Activated CD4-positive, CD25-positive, alpha-beta regulatory T cell treated with anti-CD3 and anti-CD28 coated beads, Interleukin-2, amount 50 U/mL, for 16 hours (primary cell): Measurements from ENCODE around the gene SLC17A7.

Source experiments
- DNase-seq: peaks from one replicate; pipeline ENCODE4 v3.0.0-alpha.2; 2020; ENCODE audit warnings: low read depth, low spot score

The SLC17A7 gene

DNA sequence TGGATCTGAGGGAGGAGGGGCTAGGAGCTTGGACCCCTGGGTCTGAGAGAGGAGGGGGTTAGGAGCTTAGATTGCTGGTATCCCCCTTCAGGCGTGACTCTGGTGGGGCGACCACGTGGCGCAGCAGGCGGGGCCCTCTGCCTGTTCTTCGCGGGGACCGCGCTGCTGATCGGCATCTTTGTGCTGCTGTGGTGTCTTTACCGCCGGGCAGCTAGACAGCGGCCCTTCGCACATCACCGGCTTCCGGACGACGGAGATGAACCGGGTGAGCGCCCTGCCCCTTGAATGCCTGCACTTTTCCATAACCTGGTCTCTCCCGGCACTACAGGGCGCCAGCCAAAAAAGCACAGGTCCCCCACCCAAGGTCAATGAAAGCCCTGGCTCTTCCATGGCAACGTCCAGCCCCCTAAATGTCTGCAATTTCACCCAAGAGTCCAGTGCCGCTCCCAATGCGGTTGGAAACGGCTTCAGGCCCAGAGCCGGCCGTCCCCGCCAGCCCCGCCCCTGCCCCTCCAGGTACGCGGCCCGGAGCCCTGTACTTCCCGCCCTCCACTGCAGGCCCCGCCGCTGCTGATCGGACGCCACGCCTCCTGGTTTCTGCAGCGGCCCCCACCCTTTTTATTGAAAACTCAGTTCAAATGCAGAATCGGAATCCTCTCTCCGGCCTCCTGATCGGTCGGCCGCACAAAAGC is 13.3 kb downstream of the SLC17A7 start:
- DNase-seq = no peak

DNA sequence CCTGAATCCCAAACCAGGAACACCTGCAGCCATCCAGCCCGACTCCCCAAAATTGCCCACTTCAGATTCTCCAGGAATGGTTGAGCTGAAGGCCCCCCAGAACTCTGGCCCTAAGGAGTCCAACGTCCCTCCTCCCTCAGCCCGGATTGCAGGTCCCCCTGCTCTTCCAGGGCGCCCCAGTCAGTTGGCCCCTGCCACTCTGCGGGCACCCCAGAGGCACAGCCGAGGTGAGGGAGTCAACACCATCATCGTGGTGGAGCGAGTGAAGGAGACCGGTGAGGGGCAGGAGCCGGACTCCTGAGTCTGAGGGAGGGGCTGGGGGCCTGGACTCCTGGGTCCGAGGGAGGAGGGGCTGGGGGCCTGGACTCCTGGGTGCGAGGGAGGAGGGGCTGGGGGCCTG is 14.0 kb downstream of the SLC17A7 start:
- no peak for DNase-seq

DNA sequence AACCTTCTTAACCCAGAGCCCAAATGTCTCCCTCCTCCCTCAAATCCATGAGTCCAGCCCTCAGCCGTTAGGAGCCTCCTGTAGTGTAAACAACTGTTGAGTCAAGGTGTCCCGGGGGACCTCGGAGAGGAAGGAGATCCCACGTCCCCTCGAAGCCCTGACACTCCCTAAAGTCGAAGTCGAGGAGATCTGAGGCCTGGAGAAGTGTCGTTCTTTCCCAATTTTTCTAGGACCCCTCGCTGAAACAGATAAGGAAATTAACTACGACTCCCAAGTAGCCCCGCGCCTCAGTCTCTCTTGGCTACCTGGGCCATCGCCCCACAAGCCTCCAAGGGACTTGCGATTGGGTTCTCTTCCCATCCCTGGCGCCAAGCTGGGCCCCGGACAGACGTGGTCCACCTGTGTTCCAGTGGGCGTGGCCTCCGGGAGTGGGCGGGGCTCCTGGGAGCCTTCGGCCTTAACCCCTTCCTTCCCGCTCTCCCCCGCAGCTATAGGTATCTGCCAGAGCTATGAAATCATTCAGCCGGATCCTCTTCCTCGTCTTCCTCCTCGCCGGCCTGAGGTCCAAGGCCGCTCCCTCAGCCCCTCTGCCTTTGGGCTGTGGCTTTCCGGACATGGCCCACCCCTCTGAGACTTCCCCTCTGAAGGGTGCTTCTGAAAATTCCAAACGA is 15.3 kb downstream of the SLC17A7 start:
- DNase-seq = no peak

DNA sequence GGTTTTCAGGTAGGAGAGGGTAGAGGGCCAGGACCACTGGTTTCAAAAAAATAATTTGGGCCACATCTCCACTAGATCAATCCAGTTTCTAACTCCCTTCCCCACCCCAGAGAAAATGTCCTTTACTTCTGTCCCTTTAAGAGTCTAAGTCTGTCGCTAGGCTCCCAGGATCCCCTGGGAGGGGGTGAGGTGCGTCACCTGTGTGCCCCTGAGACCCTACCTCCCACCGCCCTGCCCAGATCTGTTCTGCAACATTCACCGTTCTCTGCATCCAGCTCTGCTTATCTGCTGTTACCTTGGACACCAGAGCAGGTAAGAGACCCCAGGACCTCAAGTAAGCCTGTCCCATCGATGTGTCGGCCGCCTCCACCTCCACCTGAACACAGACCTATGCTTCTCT is 16.1 kb downstream of the SLC17A7 start, which contains the start of gene GFY:
TSS of gene GFY (plus strand) at position 211 of the 400 bp plus-strand sequence. CDS start 1,043 bp downstream, outside the sequence.
- DNase-seq = no peak

GRCh38 chr19:49423985-49424303 is 17.4 kb downstream of the SLC17A7 start:
- DNase-seq = no peak

- no peak for DNase-seq
These were observed 18.0 kb downstream of the SLC17A7 start, which contains the start of gene PTH2 for GRCh38 chr19:49423071-49423984. TSS of gene PTH2 (minus strand) at chr19:49423441. CDS start at chr19:49423339, 102 bp downstream.

GRCh38 chr19:49422407-49423070 is 18.8 kb downstream of the SLC17A7 start:
- DNase-seq = no peak

DNA sequence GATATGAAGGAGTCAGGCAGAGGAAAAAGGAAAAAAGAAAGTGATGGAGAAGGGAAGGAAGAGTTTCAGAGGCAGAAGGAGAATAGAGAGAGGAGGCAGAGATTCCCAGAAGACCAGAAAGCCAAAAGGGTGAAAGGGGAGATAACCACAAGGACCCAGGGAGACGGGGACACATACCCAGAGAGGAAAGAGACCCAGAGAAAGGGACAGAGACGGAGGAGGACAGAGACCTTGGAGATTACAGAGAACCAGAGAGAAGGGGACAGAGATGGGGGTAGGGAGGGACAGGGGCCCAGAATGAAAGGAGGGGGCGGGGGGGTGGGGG is 19.5 kb downstream of the SLC17A7 start:
- DNase-seq = no peak

DNA sequence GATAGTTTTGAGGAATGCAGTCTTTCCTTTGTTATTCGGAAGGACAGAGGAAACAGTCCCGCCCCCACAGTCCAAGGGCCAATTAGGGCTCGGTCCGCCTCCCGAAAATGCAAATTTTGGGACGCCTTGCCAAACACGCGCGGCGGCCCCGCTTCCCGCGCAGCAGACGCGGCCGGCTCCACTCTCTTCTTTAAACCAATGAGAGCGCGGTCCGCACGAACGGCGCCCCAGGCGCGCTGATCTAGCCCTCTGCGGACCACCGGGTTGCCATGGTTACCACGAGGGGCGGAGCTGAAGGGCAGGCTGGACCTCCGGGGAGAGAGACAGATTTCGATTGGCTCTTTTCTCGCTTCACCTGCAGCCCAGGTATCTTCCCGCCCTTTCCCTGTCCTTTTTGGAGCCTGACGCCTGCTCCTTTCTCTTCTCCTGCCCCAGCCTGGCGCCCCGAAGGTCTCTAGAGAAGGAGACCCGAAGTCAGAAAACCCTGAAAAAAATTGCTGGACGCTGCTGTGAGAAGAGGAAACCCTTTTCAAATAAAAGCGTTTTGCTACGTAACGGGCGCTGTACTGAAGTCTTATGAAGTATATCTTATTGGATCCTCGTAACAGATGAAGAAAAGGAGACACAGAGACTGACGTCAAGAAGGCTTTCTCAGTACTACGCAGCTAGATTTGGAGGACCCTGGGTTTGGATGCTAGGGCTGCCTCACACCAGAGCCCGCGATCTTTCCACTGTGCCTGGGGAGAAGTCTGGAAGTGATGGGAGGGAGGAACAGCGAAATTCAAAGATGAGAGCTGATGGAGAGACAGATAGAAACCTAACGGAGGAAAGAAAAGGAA is 20.1 kb downstream of the SLC17A7 start:
- DNase-seq = no peak

GRCh38 chr19:49420227-49420626 is 21.1 kb downstream of the SLC17A7 start:
- DNase-seq = no peak

DNA sequence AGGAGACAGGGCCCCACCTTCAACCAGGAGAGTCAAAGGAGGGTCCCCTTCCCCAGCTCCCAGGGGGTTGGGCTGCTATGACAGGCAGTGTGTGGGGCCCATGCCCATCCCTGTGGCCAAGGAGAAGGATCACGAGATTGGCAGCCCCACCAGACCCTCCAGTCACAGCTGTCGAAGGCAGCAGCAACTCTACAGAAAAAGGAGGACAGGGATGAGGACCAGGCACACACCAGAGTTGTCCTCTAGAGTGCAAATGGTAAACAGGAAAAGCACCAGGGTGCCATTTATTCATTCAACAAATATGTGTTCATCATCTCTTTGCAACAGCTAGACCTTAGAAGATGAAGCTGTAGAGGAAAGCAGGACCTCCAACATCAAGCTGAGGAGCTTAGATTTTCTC is 22.2 kb downstream of the SLC17A7 start:
- no peak for DNase-seq

DNA sequence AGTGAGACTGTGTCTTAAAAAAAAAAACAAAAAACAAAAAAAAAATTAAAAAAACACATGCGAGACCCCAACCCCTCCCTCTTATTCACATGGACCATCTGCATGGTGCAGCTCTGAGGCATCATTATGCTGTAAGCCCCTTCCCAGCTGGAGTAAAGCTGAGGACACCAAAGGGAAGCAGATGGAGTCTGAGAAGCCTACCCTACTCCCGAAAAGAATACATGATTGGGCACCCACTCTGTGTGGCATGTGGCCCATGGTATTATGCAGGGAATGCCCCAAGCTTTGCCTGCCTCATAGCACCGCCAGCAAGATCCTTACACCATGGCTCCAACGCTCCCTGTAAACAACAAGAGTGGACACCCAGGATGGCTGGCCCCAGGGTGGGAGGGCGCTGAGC is 22.8 kb downstream of the SLC17A7 start:
- no peak for DNase-seq

DNA sequence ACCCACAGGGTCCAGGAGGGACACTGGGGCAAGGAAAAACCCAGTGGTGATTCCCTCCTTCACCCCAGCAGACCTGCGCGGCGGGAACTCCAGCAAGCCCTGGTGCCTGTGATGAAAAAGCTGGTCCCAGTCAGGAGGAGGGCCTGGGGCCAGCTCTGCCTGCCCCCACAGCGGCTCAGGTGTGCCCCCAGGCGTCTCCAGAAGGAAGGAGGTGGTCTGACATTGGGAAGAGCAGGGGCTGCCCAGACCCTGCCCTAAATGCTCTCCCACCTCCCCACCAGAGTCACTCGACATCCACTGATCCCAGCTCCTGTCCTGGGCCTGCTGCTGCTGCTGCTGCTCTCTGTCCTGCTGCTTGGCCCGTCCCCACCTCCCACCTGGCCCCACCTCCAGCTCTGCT is 24.2 kb downstream of the SLC17A7 start:
- DNase-seq = no peak

DNA sequence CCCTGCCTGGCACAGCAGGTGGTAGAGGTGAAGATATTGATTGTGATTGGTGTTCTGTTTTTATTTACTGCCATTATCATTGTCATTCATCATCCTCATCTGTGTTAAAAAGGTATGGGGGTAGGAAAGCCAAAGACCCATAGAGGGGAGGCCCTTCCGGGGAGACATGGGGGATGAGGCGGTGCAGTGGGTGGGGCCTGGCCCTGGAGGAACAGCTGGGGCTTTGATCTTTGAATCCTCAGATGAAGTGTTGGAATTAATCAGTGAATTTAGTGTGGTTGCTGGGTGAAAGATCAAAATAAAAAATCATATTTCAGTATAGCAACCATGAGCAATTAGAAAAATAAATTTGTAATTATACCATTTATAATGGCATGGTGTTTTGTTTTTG is 25.5 kb downstream of the SLC17A7 start:
- DNase-seq = no peak

- DNase-seq = no peak
These were observed 26.1 kb downstream of the SLC17A7 start for GRCh38 chr19:49415102-49415809.

DNA sequence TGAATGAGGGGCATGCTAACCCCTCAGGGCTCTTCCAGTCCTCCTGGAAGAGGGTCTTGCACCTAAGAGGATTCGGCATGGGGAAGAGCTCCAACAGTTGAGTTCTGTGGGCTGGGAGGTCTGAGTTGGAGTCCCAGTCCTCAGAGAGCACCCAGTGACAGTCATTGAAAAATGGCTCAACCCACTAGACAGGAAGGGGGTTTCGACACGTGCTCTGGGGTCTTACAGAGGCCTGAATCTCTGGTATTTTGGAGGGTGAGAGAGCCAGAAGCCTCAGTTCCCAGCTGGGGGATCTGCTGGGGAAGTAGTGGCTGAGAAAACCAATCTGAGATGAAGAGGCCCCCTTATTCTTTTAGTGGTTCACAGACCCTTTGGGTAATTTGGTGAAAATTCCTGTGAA is 27.1 kb downstream of the SLC17A7 start:
- no peak for DNase-seq

DNA sequence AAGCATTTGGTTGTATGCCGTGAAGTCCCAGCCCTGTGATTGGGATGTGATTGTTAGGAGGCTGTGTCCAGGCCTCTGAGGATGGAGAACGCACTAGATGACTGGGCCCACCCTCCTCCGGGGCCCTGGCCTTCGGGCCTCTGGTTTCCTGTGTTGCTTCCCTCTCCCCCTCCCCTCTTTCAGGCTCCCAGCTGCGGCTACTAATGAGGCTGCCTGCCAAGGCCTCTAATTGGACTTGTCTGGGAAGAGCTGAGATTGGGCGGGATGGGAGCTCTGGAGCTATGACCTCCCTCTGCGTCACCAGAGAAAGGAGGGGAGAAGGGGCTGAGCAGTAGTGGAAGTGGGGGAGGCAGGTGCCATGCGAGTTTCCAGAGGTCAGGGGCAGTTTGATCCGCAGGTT is 28.0 kb downstream of the SLC17A7 start:
- DNase-seq = no peak

DNA sequence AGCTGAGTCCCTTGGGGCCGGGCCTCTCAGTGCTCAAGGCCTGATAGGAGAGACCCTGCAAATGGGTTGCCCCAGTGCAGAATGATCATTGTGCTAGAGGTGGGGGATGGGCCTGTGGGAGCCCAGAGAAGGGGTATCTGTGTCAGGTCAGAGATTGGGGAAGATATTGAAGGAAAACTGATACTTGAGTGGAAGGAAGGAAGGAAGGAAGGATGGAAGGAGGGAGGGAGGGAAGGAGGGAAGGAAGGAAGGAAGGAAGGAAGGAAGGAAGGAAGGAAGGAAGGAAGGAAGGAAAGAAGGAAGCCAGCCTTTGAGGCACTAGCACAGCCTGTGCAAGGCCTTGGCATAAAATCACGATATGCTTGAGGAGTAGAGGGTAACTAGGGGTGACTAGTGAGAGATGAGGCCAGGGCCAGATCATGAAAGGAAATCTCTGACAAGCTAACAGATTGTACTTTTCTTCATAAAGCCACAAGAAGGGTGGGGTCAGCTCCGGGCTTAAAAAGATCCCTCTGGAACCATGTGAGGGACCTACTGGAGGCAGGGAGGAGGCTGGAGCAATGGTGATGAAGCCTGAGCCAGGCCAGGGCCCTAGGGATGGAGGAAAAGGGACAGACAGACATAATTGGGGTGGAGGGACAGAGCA is 29.5 kb downstream of the SLC17A7 start:
- DNase-seq = no peak

- DNase-seq = no peak
These were observed 31.8 kb downstream of the SLC17A7 start for GRCh38 chr19:49409441-49410029.
